OCI-LY3 (cell line): ENCODE results near the gene ANKRD11.

ENCODE experiments used
- EZH2phosphoT487 ChIP-seq: fragments of 200-600 bp; shearing (Covaris generic); IDR thresholded peaks from 2 replicates; pipeline ENCODE4 v1.6.1; 2018; ENCODE audit warnings: antibody characterized with exemption, mixed run types, low read depth
- TF ChIP-seq, protein P1 (sequence below): fragments of 200-600, 300-600 bp; sonication (generic); IDR thresholded peaks from 2 replicates; pipeline ENCODE4 v1.5.1; 2014; ENCODE audit warnings: antibody characterized with exemption, low read length, low read depth

DNA sequence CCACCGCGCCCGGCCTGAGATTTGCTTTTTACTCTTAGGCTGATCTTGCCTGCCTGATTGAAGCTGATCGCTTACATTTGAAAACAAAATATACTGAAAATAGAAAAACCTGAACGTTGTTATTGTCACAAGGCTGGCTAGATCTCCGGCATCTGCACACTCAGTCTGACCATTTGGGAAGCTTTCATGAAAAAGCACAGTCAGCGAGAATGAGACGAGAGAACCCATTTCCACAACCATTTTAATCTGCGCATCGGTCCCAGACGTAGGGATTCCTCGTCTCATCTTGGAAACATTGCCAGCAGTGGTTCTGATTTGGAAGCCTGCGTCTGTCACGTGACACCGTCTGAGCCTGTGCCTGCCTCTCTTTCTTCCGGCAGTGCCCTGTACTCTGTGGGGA lies 38.7 kb upstream of the ANKRD11 start:
- TF ChIP-seq EZH2phosphoT487, result no peak
- TF ChIP-seq, protein P1, sequence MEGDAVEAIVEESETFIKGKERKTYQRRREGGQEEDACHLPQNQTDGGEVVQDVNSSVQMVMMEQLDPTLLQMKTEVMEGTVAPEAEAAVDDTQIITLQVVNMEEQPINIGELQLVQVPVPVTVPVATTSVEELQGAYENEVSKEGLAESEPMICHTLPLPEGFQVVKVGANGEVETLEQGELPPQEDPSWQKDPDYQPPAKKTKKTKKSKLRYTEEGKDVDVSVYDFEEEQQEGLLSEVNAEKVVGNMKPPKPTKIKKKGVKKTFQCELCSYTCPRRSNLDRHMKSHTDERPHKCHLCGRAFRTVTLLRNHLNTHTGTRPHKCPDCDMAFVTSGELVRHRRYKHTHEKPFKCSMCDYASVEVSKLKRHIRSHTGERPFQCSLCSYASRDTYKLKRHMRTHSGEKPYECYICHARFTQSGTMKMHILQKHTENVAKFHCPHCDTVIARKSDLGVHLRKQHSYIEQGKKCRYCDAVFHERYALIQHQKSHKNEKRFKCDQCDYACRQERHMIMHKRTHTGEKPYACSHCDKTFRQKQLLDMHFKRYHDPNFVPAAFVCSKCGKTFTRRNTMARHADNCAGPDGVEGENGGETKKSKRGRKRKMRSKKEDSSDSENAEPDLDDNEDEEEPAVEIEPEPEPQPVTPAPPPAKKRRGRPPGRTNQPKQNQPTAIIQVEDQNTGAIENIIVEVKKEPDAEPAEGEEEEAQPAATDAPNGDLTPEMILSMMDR, result no peak
